ENCODE measurements around the gene TGM2. TPM values are rescaled to one million over a fixed set of nuclear protein-coding genes. Genes with fewer than 3 reads are reported as not detected.
A peak's percentile ranks its signal among the peaks of the same experiment; 100 is the strongest.

The TGM2 gene
- total and polyA plus RNA-seq, 9 of the 15 experiments (the other 6 are each of a cell fraction or from before 2014, with no cell fraction given): 5.5 to 78.5 (median 37.6) TPM

GRCh38 chr20:38121741-38122140 is 43.3 kb downstream of the TGM2 start (continued):
- TF ChIP-seq, protein P1, sequence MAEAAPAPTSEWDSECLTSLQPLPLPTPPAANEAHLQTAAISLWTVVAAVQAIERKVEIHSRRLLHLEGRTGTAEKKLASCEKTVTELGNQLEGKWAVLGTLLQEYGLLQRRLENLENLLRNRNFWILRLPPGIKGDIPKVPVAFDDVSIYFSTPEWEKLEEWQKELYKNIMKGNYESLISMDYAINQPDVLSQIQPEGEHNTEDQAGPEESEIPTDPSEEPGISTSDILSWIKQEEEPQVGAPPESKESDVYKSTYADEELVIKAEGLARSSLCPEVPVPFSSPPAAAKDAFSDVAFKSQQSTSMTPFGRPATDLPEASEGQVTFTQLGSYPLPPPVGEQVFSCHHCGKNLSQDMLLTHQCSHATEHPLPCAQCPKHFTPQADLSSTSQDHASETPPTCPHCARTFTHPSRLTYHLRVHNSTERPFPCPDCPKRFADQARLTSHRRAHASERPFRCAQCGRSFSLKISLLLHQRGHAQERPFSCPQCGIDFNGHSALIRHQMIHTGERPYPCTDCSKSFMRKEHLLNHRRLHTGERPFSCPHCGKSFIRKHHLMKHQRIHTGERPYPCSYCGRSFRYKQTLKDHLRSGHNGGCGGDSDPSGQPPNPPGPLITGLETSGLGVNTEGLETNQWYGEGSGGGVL (CRISPR knock-in tag; IDR thresholded peaks at IDR 0.05): no peak
- TF ChIP-seq ZNF764 (CRISPR knock-in tag; IDR thresholded peaks at IDR 0.05; ENCODE audit: low read depth) (no peak), ZNF395 (CRISPR knock-in tag; IDR thresholded peaks at IDR 0.05) (no peak), ZNF280B (CRISPR knock-in tag; IDR thresholded peaks at IDR 0.05) (no peak), RUNX1 (IDR thresholded peaks at IDR 0.05; ENCODE audit: low read depth) (no peak), SRF (CRISPR knock-in tag; IDR thresholded peaks at IDR 0.05) (no peak), SMAD3 (CRISPR knock-in tag; conservative IDR thresholded peaks at IDR 0.05) (no peak), HNRNPLL (IDR thresholded peaks at IDR 0.05; ENCODE audit: low read depth, low read length, poor library complexity, severe bottlenecking) (no peak), ETV1 (tag; conservative IDR thresholded peaks at IDR 0.05; ENCODE audit: low read depth) (no peak), TEAD4 (IDR thresholded peaks at IDR 0.05; ENCODE audit: low read length) (no peak), TEAD4 (CRISPR knock-in tag; IDR thresholded peaks at IDR 0.05; ENCODE audit: borderline replicate concordance) (no peak), DPF2 (IDR thresholded peaks at IDR 0.05) (no peak), ZNF174 (CRISPR knock-in tag; IDR thresholded peaks at IDR 0.05) (no peak), RHOXF2B (CRISPR knock-in tag; conservative IDR thresholded peaks at IDR 0.05) (no peak), NR0B1 (IDR thresholded peaks at IDR 0.05; ENCODE audit: partially characterized antibody) (no peak), PHF20 (IDR thresholded peaks at IDR 0.05; ENCODE audit: partially characterized antibody) (no peak), ZNF197 (CRISPR knock-in tag; IDR thresholded peaks at IDR 0.05; ENCODE audit: low read depth) (no peak), FOXA3 (CRISPR knock-in tag; conservative IDR thresholded peaks at IDR 0.05 in 1 of 2, IDR thresholded peaks at IDR 0.05 in 1 of 2) (no peak), ZBTB2 (IDR thresholded peaks at IDR 0.05) (no peak), TEAD1 (CRISPR knock-in tag; IDR thresholded peaks at IDR 0.05) (no peak), SMARCA5 (IDR thresholded peaks at IDR 0.05) (no peak), SRSF7 (optimal IDR thresholded peaks at IDR 0.05; ENCODE audit: low read depth, low read length) (no peak), MAFG (tag; conservative IDR thresholded peaks at IDR 0.05) (peak; percentile 64)
